ENCODE results near the gene S100A7A. TPM values are rescaled to one million over a fixed set of nuclear protein-coding genes. Genes with fewer than 3 reads are reported as not detected.

Gene S100A7A
- total and polyA plus RNA-seq, 2 of the 4 experiments (the other 2 are of a cell fraction): not detected

DNA sequence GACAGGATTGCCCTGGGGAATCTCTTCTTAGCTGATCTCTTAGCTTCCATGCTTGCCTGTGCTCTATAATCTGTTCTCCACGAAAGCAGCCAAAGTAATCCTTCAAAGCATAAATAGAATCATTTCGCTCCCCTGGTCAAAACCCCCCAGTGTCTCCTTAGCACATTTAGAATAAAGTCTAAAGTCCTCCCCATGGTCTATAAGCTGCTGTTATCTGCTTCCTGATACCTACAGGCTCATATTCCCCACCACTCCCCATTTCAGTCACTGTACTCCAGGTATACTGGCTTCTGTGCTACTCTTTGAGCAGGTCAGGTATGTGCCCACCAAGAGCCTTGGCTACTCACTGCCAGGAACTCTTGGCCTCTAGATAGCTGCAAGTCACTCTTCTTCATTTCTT is 43.7 kb upstream of the S100A7A start:
- no peak overlapping the region for H3K4ac ChIP-seq (ENCODE audit: low read depth, low read length)
- dilution Hi-C loops (cut with HindIII; ENCODE audit: low sequenced_read_pairs, unreplicated experiment): no loop called here
- BruUV-seq (replicated peaks): no TSS peak
- H3K9ac ChIP-seq (ENCODE audit: low read depth, low read length): no peak overlapping the region
- no peak for TF ChIP-seq FOS (IDR thresholded peaks at IDR 0.05; ENCODE audit: low read depth, low read length)
- TF ChIP-seq, protein P1, sequence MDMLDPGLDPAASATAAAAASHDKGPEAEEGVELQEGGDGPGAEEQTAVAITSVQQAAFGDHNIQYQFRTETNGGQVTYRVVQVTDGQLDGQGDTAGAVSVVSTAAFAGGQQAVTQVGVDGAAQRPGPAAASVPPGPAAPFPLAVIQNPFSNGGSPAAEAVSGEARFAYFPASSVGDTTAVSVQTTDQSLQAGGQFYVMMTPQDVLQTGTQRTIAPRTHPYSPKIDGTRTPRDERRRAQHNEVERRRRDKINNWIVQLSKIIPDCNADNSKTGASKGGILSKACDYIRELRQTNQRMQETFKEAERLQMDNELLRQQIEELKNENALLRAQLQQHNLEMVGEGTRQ (IDR thresholded peaks at IDR 0.05; ENCODE audit: low read depth, low read length): no peak
- ChIA-PET CTCF (interaction anchor here (0.9 kb wide), 1 partner anchor 17 kb away, joined by 3 read pairs; no protein-coding TSS in a partner anchor), POLR2A (ENCODE audit: unreplicated experiment) (no interaction called here)
- H3K36me3 ChIP-seq (ENCODE audit: control insufficient read depth, insufficient read depth, low read length): no peaks in the 10 kb centered on the region
- no peak overlapping the region for H3K4me3 ChIP-seq (ENCODE audit: insufficient read depth, low read depth, low read length)
- no peak overlapping the region for H3K27ac ChIP-seq (ENCODE audit: insufficient read depth, low read length)
- H2BK15ac ChIP-seq (ENCODE audit: low read depth, low read length): no peak overlapping the region
- H2AK5ac ChIP-seq (ENCODE audit: low read depth, low read length): no peak overlapping the region
- no peaks in the 10 kb centered on the region for H3K4me1 ChIP-seq (ENCODE audit: control insufficient read depth, insufficient read depth, low read length)
- DNase-seq: no peak
- no peak overlapping the region for H4K5ac ChIP-seq (ENCODE audit: low read depth, low read length)
- no peak for ATAC-seq (ENCODE audit: low read depth)
- H4K8ac ChIP-seq (ENCODE audit: low read depth in 2 of 2, low read length in 2 of 2): no peak overlapping the region
- no peak overlapping the region for H4K91ac ChIP-seq (ENCODE audit: insufficient read depth, low read depth, low read length)
- in situ Hi-C loops (cut with MboI; ENCODE audit: low sequenced_read_pairs): no loop called here
- H3K9me1 ChIP-seq (ENCODE audit: insufficient read depth, low read length): no peaks in the 10 kb centered on the region
- no peaks in the 10 kb centered on the region for H4K20me1 ChIP-seq (ENCODE audit: insufficient read depth, low read length)
- H3K23ac ChIP-seq (ENCODE audit: low read depth, low read length): no peak overlapping the region
- no peak overlapping the region for H3K18ac ChIP-seq (ENCODE audit: low read depth, low read length)
- no peak overlapping the region for H3K14ac ChIP-seq (replicated peaks; ENCODE audit: low read depth, low read length)
- H2AFZ ChIP-seq (replicated peaks; ENCODE audit: low read length, poor library complexity): no peak overlapping the region
- no peak overlapping the region for H2BK5ac ChIP-seq (ENCODE audit: low read depth, low read length, poor library complexity, severe bottlenecking)
- no peaks in the 10 kb centered on the region for H3K79me1 ChIP-seq (ENCODE audit: low read depth in 1 of 2, low read length in 2 of 2)
- intact Hi-C loops (cut with micrococcal nuclease): no loop called here
- peaks cover 2% of the 10 kb centered on the region; the same call in 1 of the 2 replicates for H3K27me3 ChIP-seq (ENCODE audit: control insufficient read depth, insufficient read depth, low read length)
- 17% methylated on average over 1 of the region's 2 CpGs; no CpG with 5 or more reads in 1 of the 2 experiments for WGBS, 2 experiments (ENCODE audit: extremely low coverage in 2 of 2, insufficient read length in 1 of 2)
- H3K4me2 ChIP-seq (ENCODE audit: low read depth, low read length): no peak overlapping the region
- H2BK120ac ChIP-seq (ENCODE audit: low read depth, low read length): no peak overlapping the region
- no peak overlapping the region for H3K56ac ChIP-seq (ENCODE audit: extremely low read depth, insufficient read depth, low read length)
- H2BK20ac ChIP-seq (ENCODE audit: low read depth, low read length): no peak overlapping the region
- H2AK9ac ChIP-seq (replicated peaks; ENCODE audit: low read depth, low read length, poor library complexity): no peak overlapping the region
- no peaks in the 10 kb centered on the region for H3K9me3 ChIP-seq (ENCODE audit: control insufficient read depth, insufficient read depth, low read length)

Measured in IMR-90 (cell line).